IMR-90 (cell line): Measurements from ENCODE around the gene CST2. TPM values are rescaled to one million over a fixed set of nuclear protein-coding genes. Genes with fewer than 3 reads are reported as not detected.

ENCODE experiments used
- ATAC-seq: fragments of 200-7000 bp; cut with Tn5 transposase; 2 replicates; pipeline ENCODE4 v1.9.1; 2020; ENCODE audit warnings: low read depth, mild to moderate bottlenecking, moderate library complexity
- BruUV-seq: library from RNA; stranded (reverse); fragments of 400-500 nt; replicated peaks from 2 replicates; lab custom pipeline; 2021; lab: Mats Ljungman, UMichigan
- CTCF ChIA-PET: fragments of 300-600 bp; formaldehyde crosslinking; extraction: SDS; loops from one replicate; lab custom pipeline; 2021; ENCODE audit warnings: antibody characterized with exemption; lab: Yijun Ruan, JAX
- POLR2A ChIA-PET: fragments of 300-600 bp; sonication (Branson Sonifier 250); formaldehyde crosslinking; loops from one replicate; lab custom pipeline; 2022; ENCODE audit warnings: antibody characterized with exemption; ENCODE audit not compliant: unreplicated experiment; lab: Charles Lee
- DNase-seq: peaks from one replicate; pipeline ENCODE4 v3.0.0; 2013
- H2AFZ ChIP-seq: replicated peaks from 2 replicates; pipeline ENCODE3; 2013; ENCODE audit warnings: low read length, mild to moderate bottlenecking; ENCODE audit not compliant: poor library complexity
- H2AK5ac ChIP-seq: 2 replicates; pipeline ENCODE4 v1.6.1; 2013; ENCODE audit warnings: low read depth, low read length, inconsistent platforms
- H2AK9ac ChIP-seq: replicated peaks from 2 replicates; pipeline ENCODE3; 2013; ENCODE audit warnings: mild to moderate bottlenecking, low read depth, low read length, moderate library complexity; ENCODE audit not compliant: poor library complexity
- H2BK120ac ChIP-seq: 2 replicates; pipeline ENCODE4 v1.6.1; 2013; ENCODE audit warnings: low read depth, low read length, inconsistent platforms
- H2BK15ac ChIP-seq: 3 replicates; pipeline ENCODE4 v1.6.1; 2013; ENCODE audit warnings: low read depth, low read length, inconsistent platforms
- H2BK20ac ChIP-seq: 2 replicates; pipeline ENCODE4 v1.6.1; 2013; ENCODE audit warnings: low read depth, mild to moderate bottlenecking, inconsistent platforms, low read length, moderate library complexity
- H2BK5ac ChIP-seq: 2 replicates; pipeline ENCODE4 v1.6.1; 2013; ENCODE audit warnings: mild to moderate bottlenecking, low read depth, low read length, inconsistent platforms; ENCODE audit not compliant: poor library complexity, severe bottlenecking
- H3K14ac ChIP-seq: replicated peaks from 2 replicates; pipeline ENCODE4 v1.6.1; 2013; ENCODE audit warnings: low read depth, low read length, inconsistent platforms
- H3K18ac ChIP-seq: 2 replicates; pipeline ENCODE4 v1.6.1; 2013; ENCODE audit warnings: low read depth, low read length, control low read depth
- H3K23ac ChIP-seq: 2 replicates; pipeline ENCODE4 v1.6.1; 2013; ENCODE audit warnings: low read depth, low read length, inconsistent platforms
- H3K27ac ChIP-seq: 2 replicates; pipeline ENCODE4 v1.5.1; 2013; ENCODE audit warnings: mild to moderate bottlenecking, control low read depth, low read length; ENCODE audit not compliant: insufficient read depth
- H3K27me3 ChIP-seq: 2 replicates; pipeline ENCODE4 v1.6.1; 2013; ENCODE audit warnings: low read length; ENCODE audit not compliant: control insufficient read depth, insufficient read depth
- H3K36me3 ChIP-seq: 2 replicates; pipeline ENCODE4 v1.6.1; 2013; ENCODE audit warnings: low read length, mixed read lengths; ENCODE audit not compliant: control insufficient read depth, insufficient read depth
- H3K4ac ChIP-seq: 2 replicates; pipeline ENCODE4 v1.6.1; 2013; ENCODE audit warnings: low read depth, low read length, inconsistent platforms
- H3K4me1 ChIP-seq: 2 replicates; pipeline ENCODE4 v1.6.1; 2013; ENCODE audit warnings: low read length, mixed read lengths; ENCODE audit not compliant: control insufficient read depth, insufficient read depth
- H3K4me2 ChIP-seq: 2 replicates; pipeline ENCODE4 v1.6.1; 2013; ENCODE audit warnings: low read depth, mild to moderate bottlenecking, control low read depth, low read length, moderate library complexity
- H3K4me3 ChIP-seq: 2 replicates; pipeline ENCODE4 v1.5.1; 2013; ENCODE audit warnings: low read depth, mild to moderate bottlenecking, control low read depth, low read length, moderate library complexity; ENCODE audit not compliant: insufficient read depth
- H3K56ac ChIP-seq: 2 replicates; pipeline ENCODE4 v1.6.1; 2013; ENCODE audit warnings: low read length, inconsistent platforms; ENCODE audit not compliant: insufficient read depth; ENCODE audit errors: extremely low read depth
- H3K79me1 ChIP-seq, 2 experiments: 2 replicates each; pipeline ENCODE4 v1.6.1; 2013; ENCODE audit warnings: low read length in 2 of 2, inconsistent platforms in 1 of 2, low read depth in 1 of 2
- H3K9ac ChIP-seq: 2 replicates; pipeline ENCODE4 v1.6.1; 2013; ENCODE audit warnings: low read depth, low read length, control low read depth
- H3K9me1 ChIP-seq: 2 replicates; pipeline ENCODE4 v1.6.1; 2013; ENCODE audit warnings: low read length, inconsistent platforms; ENCODE audit not compliant: insufficient read depth
- H3K9me3 ChIP-seq: 2 replicates; pipeline ENCODE4 v1.6.1; 2013; ENCODE audit warnings: low read length; ENCODE audit not compliant: control insufficient read depth, insufficient read depth
- H4K20me1 ChIP-seq: 2 replicates; pipeline ENCODE4 v1.6.1; 2013; ENCODE audit warnings: low read length, inconsistent platforms; ENCODE audit not compliant: insufficient read depth
- H4K5ac ChIP-seq: 2 replicates; pipeline ENCODE4 v1.6.1; 2013; ENCODE audit warnings: mild to moderate bottlenecking, low read depth, low read length, control low read depth
- H4K8ac ChIP-seq, 2 experiments: 2 replicates each; pipeline ENCODE4 v1.6.1; 2013; ENCODE audit warnings: low read depth in 2 of 2, low read length in 2 of 2, control low read depth in 1 of 2, inconsistent platforms in 1 of 2
- H4K91ac ChIP-seq: 2 replicates; pipeline ENCODE4 v1.6.1; 2013; ENCODE audit warnings: low read depth, low read length, inconsistent platforms; ENCODE audit not compliant: insufficient read depth
- BHLHE40 ChIP-seq: fragments of 150-350 bp; IDR thresholded peaks from 2 replicates; pipeline ENCODE4 v1.6.1; 2016; ENCODE audit warnings: mild to moderate bottlenecking, low read depth, low read length
- RAD21 ChIP-seq: IDR thresholded peaks from 2 replicates; pipeline ENCODE4 v1.6.1; 2012; ENCODE audit warnings: low read length, improper control_type of control experiment
- WGBS, 2 experiments: methylation state at CpG; one replicate each; pipeline versions ENCODE4 v1.1.5 to v1.1.7; 2013; ENCODE audit warnings: missing lambda C conversion rate in 2 of 2; ENCODE audit not compliant: insufficient read length in 1 of 2; ENCODE audit errors: extremely low coverage in 2 of 2; 5-methylcytosine and 5-hydroxymethylcytosine counted together
- dilution Hi-C: fragments of 300-500 bp; cut with HindIII; formaldehyde crosslinking; loops from one replicate; pipeline ENCODE4 v1.14.3; 2018; ENCODE audit warnings: low sequenced_read_pairs; ENCODE audit not compliant: unreplicated experiment
- in situ Hi-C: fragments of 300-500 bp; cut with MboI; formaldehyde crosslinking; loops from 3 replicates; pipeline ENCODE4 v1.14.3; 2019; ENCODE audit warnings: low sequenced_read_pairs, inconsistent platforms, mixed read lengths
- intact Hi-C: fragments of 100-400 bp; cut with micrococcal nuclease; formaldehyde crosslinking; loops from 2 replicates; pipeline ENCODE4 v1.10.0; 2022
- polyA plus RNA-seq, 3 experiments: library from polyadenylated mRNA; depleted of rRNA; stranded (reverse); fragments of >200 nt; gene quantifications; 2 replicates each; pipeline ENCODE4 v1.2.3, GENCODE V29; 2012; ENCODE audit warnings: low replicate concordance in 1 of 3
- total RNA-seq: library from RNA; depleted of rRNA; stranded (reverse); fragments of >200 nt; gene quantifications from 2 replicates; pipeline ENCODE4 v1.2.3, GENCODE V29; 2012

The CST2 gene
- total and polyA plus RNA-seq, 2 of the 4 experiments (the other 2 are of a cell fraction) = not detected

- Histone ChIP-seq H3K36me3 (no peaks in the 10 kb centered on the region), H3K4ac (no peak overlapping the region), H3K4me3 (no peak overlapping the region), H3K9me3 (no peaks in the 10 kb centered on the region), H3K23ac (no peak overlapping the region), H3K27ac (no peak overlapping the region), H3K9me1 (0 out of 2 replicates have a peak, but pooled peaks cover 2% of the 10 kb centered on the region), H4K5ac (no peak overlapping the region), H3K56ac (no peak overlapping the region), H3K4me2 (no peak overlapping the region), H4K8ac (no peak overlapping the region), H3K79me1 (no peaks in the 10 kb centered on the region), H4K20me1 (no peaks in the 10 kb centered on the region), H2AFZ (no peak overlapping the region), H3K27me3 (no peaks in the 10 kb centered on the region), H3K14ac (no peak overlapping the region), H2AK5ac (no peak overlapping the region), H2BK5ac (no peak overlapping the region), H2AK9ac (no peak overlapping the region), H4K91ac (no peak overlapping the region), H3K9ac (no peak overlapping the region), H2BK20ac (no peak overlapping the region), H3K4me1 (no peaks in the 10 kb centered on the region), H2BK120ac (no peak overlapping the region), H2BK15ac (no peak overlapping the region), H3K18ac (no peak overlapping the region)
- ATAC-seq = no peak
- no peak for TF ChIP-seq BHLHE40
- TF ChIP-seq RAD21 = no peak
- POLR2A ChIA-PET = no interaction called here
- intact Hi-C loops = no loop called here
- in situ Hi-C loops = no loop called here
- WGBS, 2 experiments = 25% methylated on average over 2 of the region's 5 CpGs; no CpG with 5 or more reads in 1 of the 2 experiments
- dilution Hi-C loops = no loop called here
- BruUV-seq = no TSS peak
- no peak for DNase-seq
- CTCF ChIA-PET = no interaction called here
Measured at GRCh38 chr20:23856736-23857135, 30.2 kb upstream of the CST2 start.
